HG03439 (cell line): ENCODE measurements around the gene ACSBG1.

Experiments used
- ATAC-seq: cut with Tn5 transposase; IDR thresholded peaks from one replicate; pipeline ENCODE4 v1.9.1; 2021; ENCODE audit warnings: mild to moderate bottlenecking, moderate library complexity; ENCODE audit not compliant: unreplicated experiment

ACSBG1 gene

GRCh38 chr15:78140292-78140691 lies 94.1 kb downstream of the ACSBG1 start:
- ATAC-seq, result no peak

- ATAC-seq, result no peak
These were observed 94.8 kb downstream of the ACSBG1 start for GRCh38 chr15:78139578-78139977.

GRCh38 chr15:78133801-78134200 lies 100.6 kb downstream of the ACSBG1 start:
- ATAC-seq, result no peak

GRCh38 chr15:78131295-78132061 lies 102.9 kb downstream of the ACSBG1 start, which contains the start of gene CIB2:
Gene CIB2 (minus strand): TSS chr15:78131445. CDS start chr15:78131215, 230 bp downstream.
- peak; percentile 82 for ATAC-seq

GRCh38 chr15:78130466-78131294 lies 103.7 kb downstream of the ACSBG1 start:
- no peak for ATAC-seq

GRCh38 chr15:78129751-78130287 lies 104.5 kb downstream of the ACSBG1 start:
- no peak for ATAC-seq

GRCh38 chr15:78129077-78129750 lies 105.2 kb downstream of the ACSBG1 start:
- no peak for ATAC-seq

- no peak for ATAC-seq
These were observed 106.5 kb downstream of the ACSBG1 start for GRCh38 chr15:78127882-78128281.

- no peak for ATAC-seq
These were observed 109.1 kb downstream of the ACSBG1 start for GRCh38 chr15:78125267-78125666.

GRCh38 chr15:78120523-78120922 lies 113.8 kb downstream of the ACSBG1 start:
- no peak for ATAC-seq
